Activated T-helper 1 cell treated with anti-CD3 and anti-CD28 coated beads, Interleukin-2, amount 50 U/mL, for 16 hours (primary cell): ENCODE measurements around the gene DOK6.

ENCODE experiments used
- DNase-seq, 2 donors: peaks; one replicate each; pipeline ENCODE4 v3.0.0-alpha.2; 2020; ENCODE audit warnings: low read depth in 1 of 2, low spot score in 1 of 2

Gene DOK6

DNA sequence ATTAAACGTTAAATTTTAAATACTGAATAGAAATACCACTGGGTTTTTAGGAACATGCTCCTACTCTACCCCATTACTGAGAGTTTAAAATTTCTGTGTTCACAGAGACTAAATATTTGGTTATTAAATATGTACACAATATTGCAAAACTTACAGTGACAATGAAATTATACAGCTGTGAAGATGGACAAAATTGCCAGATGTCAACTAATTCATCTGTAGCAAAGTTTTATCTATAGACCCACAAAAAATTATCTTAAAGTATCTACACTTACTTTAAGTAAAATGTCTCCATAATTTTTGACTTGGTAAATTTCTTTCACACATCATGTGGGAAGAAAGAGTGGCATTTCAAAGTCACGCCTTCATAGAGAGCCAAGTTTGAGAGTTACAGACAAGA is 333.8 kb downstream of the DOK6 start:
- DNase-seq, result no peak

DNA sequence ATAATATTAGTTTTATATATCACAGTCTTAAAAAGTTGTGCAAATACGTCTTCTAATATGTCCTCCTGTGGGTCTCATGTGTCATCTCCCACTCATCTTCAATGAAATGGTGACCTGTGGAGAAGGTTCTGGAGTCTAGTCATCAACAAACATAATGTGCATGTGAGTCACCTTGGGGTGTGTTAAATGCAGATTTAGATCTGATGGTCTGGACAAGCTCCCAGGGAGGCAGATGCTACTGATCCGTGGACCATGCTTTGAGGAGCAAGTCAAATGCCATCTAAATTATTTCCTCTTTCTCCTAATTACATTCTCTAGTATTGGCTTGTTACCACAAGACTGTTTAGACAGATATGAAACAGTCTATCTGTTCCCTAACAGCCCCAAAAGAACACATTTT is 336.0 kb downstream of the DOK6 start:
- no peak for DNase-seq

- no peak for DNase-seq
Measured at GRCh38 chr18:69737851-69738250, 337.2 kb downstream of the DOK6 start.

- no peak for DNase-seq
Measured at GRCh38 chr18:69747388-69747787, 346.7 kb downstream of the DOK6 start.

GRCh38 chr18:69752737-69753380 is 352.2 kb downstream of the DOK6 start:
- no peak for DNase-seq

- no peak for DNase-seq
Measured at GRCh38 chr18:69754108-69754507, 353.4 kb downstream of the DOK6 start.

DNA sequence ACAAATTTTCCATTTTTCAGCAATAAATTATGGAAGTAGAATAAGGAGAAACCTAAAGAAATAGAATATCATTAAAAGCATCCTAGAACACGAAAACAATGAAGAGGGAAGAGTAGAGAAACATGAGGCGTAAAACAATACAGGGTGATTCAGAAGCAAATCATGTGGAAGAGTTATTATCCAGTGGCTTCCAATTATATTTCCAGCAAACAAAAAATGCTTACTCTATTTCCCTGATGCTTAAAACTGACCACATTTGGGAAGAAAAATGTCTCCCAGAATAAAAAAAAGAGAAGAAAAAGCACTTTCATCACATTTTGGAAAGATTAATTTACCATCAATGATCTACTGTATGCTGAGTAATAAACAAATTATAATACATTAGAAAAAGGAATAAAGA is 354.4 kb downstream of the DOK6 start:
- no peak for DNase-seq

GRCh38 chr18:69755856-69756496 is 355.3 kb downstream of the DOK6 start:
- no peak for DNase-seq

DNA sequence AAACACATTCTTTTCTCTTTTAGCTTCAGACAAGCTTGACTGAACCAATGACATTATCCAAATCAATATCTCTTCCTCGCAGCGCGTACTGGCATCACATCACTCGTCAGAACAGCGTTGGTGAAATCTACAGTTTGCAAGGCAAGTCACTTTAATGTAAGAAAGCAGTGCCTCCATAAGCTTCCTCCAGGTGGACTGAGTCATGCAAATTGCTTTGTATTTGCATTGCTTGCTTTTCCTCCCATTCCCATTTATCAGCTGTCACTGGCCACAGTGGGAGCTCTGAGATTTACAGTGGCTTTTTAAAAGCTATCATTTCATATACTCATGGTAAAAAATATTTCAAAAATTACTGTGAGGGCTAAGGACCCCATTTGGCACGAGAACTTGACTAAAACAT is 357.0 kb downstream of the DOK6 start:
- DNase-seq, result no peak

- DNase-seq, result no peak
Measured at GRCh38 chr18:69758458-69758857, 357.8 kb downstream of the DOK6 start.

DNA sequence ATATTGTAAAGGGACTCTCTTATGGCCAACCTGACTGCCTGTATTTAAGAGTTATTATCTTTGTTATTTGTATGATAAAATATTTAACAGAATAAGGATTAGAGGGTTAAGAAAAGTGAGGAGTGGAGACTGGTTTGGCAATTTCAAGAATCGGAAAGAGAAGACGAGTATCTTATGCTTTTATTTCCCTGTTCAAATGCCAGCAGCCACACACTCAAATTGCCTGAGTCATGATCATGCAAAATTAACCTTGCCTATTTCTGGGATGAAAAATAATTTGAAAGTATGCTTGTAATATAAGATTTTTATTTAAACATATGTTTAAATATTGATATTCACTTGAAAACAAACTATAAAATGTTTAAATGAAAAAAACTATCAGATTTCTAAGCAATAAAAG is 358.4 kb downstream of the DOK6 start:
- no peak for DNase-seq

DNA sequence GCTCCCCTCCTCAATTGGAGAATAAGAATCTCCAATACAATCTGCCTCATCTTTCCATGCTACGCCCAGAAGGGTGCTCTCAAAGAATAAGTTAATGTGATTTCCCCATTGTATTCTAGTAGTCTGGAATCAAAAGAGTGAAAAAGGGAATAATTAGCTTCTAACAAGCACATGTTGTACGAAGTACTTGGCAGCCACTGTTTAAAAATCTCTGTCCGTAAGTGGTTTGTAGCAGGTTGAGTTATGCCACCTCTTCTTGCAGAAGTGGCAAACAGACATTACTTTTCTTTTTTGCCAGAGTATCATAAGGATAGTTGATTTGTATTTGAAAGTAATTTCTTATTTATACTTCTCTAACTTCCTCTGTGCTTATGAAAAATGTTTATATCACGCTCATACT is 362.3 kb downstream of the DOK6 start:
- no peak for DNase-seq

- no peak for DNase-seq
Measured at GRCh38 chr18:69763821-69764220, 363.1 kb downstream of the DOK6 start.

GRCh38 chr18:69770238-69770637 is 369.6 kb downstream of the DOK6 start:
- no peak for DNase-seq

DNA sequence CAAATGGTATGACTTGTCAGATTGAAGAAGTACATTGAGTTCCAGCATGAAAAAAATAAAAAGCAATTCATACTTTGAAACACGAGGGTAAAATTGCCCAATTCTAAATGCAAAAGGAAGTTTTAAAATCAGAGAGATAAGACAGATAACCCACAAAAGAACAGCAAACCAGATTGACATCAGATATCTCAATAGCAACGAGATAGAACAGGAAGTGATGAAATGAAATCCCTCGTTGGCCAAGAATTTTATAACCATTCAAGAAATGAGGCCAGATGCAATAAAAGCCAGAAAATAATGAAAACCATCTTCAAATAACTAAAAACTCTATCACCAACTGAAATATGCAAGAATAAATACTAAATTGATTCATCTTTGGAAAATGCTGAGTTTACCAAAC is 374.1 kb downstream of the DOK6 start:
- no peak for DNase-seq

DNA sequence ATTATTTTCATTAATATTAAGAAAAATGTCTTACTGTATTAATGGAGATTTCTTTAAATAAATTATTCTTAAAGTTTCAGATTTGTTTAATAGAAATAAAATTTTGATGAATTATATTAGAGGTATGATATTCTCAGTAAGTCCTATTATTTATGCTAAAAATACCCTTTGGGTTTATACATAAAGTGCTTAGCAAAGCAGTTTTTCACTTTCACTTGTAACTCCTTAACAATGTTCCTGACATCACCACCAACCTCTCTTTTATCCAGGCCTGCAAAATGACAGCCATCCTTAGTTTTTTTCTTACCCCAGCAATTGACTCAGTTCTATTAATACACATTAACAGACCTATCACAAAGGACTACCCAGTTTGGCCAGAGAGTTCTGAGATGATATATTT is 376.6 kb downstream of the DOK6 start:
- DNase-seq, result no peak

DNA sequence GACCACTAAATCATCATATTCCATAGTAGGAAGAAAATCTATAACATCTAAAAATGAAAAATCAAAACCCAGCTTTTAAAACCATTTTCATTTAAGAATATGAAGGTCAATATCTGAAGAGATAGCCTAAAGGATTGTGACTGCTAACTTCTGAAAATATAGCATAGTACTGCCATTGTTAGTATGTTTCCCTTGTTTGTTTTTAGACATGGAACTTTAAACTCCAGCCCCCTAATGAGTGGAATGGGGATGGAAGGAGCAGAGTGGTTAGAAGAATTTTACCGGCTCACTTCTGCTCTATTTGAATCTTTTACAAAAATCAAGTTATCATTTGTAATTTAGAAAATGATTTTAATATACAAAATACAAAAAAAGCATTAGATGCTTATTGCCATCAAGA is 378.0 kb downstream of the DOK6 start:
- no peak for DNase-seq

DNA sequence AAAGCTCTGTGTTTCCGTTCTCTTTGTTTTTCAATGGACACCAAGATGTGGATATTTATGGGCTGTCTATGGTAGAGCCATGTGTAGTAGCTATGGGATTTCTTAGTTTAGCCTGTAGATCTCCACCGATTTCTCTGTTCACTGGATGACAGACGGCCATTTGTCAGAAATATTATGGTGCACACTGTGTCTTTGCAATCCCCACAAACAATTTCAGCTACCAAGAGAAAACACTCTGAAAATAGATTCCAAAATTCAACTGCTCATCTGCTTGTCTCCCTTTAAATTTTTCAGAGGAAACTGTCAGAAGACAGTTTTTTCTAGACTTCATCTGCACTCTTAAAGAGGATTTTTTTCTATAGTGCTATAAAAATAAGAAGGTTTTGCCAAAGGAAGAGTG is 380.2 kb downstream of the DOK6 start:
- no peak for DNase-seq

DNA sequence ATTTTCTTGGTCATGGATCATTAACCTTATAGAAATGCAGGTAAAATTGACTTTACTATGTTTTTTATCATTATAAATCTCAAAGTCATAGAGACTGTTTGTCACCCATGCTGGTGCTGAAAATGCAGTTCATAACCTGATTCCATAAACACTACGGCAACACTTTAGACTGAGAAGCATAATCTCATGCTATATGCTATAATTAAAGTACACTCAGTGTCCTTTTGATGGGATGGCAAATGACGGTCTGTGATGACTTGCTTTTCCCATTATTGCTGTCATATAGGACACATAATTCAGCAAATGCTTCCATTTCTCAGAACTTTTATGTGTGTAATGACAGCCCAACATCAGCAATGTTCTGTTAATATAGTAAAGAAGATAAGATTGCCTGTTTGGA is 384.1 kb downstream of the DOK6 start:
- no peak for DNase-seq

DNA sequence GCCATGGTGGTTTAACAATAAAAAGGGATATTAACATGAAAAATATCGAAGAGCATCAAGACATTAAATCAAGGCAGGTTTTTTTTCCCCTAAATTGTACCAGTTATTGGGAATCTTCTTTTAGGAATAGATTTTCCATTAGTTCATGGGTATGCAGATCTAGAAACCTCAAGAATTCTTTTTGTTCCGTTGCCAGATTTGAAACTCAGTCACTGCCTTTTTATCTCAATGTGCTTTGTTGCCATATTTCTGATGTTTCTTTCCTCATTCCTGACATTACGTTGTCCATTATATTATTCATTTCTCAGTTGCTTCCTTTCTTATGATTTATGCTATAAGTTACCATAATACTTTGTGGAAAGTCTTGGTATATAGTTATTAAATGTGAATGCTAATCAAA is 384.8 kb downstream of the DOK6 start:
- DNase-seq, result no peak

DNA sequence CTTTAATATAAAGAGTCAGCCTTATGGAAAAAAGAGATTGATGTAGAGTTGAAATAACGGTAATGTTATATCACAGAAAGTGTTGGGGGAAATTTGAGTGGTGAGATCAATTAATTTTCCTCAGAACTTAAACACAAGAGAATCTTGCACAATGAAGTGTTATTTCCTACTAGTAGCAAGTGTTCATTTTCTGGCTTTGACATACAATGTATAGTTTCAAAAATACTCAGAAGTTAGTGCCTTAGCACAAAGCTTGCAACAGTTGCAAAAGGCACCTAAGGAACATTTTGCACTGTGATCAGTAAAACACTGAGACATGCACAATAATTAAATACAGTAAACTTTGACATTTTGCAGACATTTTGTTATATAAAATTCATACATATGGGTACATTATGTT is 385.7 kb downstream of the DOK6 start:
- no peak for DNase-seq

- DNase-seq, result no peak
Measured at GRCh38 chr18:69787825-69788547, 387.3 kb downstream of the DOK6 start.

- no peak for DNase-seq
Measured at GRCh38 chr18:69789794-69790193, 389.1 kb downstream of the DOK6 start.
